Measurements from ENCODE around the gene HHIPL1.

The HHIPL1 gene

DNA sequence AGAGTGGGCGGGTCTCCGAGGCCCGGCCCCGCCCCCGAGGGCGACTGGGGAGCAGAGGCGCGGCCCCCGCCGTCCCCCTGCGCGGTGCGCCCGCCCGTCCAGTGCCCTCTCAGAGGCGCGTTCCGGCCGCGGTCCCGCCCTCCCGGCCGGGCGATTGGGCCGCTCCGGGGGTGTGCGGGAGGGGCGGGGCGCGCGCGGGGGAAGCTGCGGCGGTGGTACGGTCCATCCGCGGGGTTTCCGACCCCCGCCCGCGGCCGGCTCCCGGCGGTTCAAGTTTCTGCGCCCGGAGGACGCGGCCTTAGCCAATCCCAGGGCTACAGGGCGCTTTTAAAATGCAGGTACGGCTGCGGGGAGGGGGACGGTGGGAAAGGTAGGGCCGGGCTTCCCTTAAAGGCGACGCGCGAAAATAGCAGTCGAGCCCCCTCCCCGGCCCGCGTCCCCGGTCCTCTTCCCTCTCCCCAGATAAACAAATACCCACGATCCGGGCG lies 40.6 kb upstream of the HHIPL1 start:
- TF ChIP-seq, protein P1, sequence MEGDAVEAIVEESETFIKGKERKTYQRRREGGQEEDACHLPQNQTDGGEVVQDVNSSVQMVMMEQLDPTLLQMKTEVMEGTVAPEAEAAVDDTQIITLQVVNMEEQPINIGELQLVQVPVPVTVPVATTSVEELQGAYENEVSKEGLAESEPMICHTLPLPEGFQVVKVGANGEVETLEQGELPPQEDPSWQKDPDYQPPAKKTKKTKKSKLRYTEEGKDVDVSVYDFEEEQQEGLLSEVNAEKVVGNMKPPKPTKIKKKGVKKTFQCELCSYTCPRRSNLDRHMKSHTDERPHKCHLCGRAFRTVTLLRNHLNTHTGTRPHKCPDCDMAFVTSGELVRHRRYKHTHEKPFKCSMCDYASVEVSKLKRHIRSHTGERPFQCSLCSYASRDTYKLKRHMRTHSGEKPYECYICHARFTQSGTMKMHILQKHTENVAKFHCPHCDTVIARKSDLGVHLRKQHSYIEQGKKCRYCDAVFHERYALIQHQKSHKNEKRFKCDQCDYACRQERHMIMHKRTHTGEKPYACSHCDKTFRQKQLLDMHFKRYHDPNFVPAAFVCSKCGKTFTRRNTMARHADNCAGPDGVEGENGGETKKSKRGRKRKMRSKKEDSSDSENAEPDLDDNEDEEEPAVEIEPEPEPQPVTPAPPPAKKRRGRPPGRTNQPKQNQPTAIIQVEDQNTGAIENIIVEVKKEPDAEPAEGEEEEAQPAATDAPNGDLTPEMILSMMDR (IDR thresholded peaks at IDR 0.05; ENCODE audit: low read depth, low read length, missing control alignments): no peak
- DNase-seq (ENCODE audit: low read depth): peak; percentile 86
- H3K4me3 ChIP-seq (ENCODE audit: low read depth, low read length): peak overlapping the region; percentile 53
- in situ Hi-C loops (cut with HindIII; ENCODE audit: low sequenced_read_pairs): no loop called here

DNA sequence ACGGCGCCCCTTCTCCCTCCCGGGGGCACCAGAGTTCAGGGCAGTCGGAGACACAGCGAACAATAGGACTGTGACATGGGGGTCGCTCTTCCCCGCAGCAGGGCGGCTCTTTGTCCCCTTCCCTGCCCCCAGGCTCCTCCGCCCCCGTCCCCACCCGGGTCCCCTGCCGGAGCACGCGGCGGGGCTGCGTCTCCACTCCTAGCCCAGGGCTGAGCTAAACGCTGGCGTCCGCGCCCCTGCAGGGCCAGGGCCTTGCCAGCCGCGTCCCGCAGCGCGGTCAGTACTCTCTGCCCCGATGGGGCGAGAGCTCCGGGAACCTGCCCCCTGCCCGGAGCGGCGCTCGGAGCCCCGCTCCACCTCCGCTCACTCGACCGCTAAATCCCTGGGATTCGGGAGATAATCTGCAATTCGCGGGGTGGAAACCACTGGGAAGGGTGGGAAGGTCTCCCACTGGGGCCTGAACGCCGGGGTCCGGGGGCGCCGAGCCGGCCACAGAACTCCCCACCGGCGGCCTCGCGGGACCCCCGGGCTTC lies 40.1 kb upstream of the HHIPL1 start:
- peak overlapping the region; percentile 53 for H3K4me3 ChIP-seq (ENCODE audit: low read depth, low read length)
- no peak for DNase-seq (ENCODE audit: low read depth)
- TF ChIP-seq, protein P1 (IDR thresholded peaks at IDR 0.05; ENCODE audit: low read depth, low read length, missing control alignments): no peak
- in situ Hi-C loops (cut with HindIII; ENCODE audit: low sequenced_read_pairs): no loop called here

DNA sequence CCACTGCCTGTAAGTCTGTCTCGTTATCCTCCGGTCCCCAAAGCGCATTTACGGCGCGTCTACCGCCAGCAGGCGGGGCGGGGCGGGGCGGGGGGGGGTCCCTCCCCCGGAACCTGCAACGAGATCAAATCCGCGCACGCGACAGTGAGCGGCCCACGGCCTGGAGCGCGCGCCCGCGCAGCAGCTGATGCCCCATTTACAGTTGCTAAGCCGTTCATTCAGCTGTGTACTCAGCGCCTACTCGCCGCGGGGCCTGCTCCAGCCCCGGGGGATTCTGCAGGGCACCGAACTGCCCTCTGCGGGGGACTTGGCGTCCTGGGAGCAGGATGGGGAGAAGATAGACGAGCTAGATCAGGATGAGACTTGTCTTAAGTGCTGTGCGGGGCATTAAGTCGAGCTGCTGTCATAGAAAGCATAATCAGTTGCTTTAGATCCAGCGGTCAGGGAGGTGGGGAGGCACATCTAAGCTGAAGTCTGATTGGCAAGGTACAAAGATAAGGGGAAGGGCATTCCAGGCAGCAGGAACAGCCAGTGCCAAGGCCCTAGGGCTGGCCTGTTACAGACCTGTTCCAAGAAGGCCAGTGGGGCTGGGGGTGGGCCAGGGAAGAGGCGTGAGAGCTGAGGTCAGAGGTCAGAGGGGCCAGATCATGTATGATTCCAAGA lies 39.5 kb upstream of the HHIPL1 start:
- DNase-seq (ENCODE audit: low read depth): no peak
- in situ Hi-C loops (cut with HindIII; ENCODE audit: low sequenced_read_pairs): no loop called here
- H3K4me3 ChIP-seq (ENCODE audit: low read depth, low read length): peak overlapping the region; percentile 53
- TF ChIP-seq, protein P1 (IDR thresholded peaks at IDR 0.05; ENCODE audit: low read depth, low read length, missing control alignments): no peak

DNA sequence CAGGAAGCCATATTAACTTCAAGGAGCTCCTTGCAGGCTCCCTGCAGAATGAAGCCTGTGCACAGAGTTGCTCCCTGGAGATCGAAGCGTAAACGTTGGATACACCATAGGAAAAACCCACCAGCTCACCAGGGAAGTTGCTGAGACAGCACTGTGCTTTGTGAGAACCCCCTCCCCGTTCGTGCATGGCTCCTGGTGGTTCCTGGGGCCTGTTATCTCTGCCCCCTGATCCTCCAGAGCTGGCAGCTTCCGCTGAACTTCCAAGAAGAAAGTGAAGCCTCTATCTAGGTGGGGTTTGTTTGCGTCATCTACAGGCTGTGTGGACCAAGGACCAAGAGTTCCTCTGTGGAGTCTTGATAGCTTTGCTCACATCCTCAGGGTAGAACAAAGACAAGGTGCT lies 38.6 kb upstream of the HHIPL1 start:
- in situ Hi-C loops (cut with HindIII; ENCODE audit: low sequenced_read_pairs): no loop called here
- H3K4me3 ChIP-seq (ENCODE audit: low read depth, low read length): no peak overlapping the region

DNA sequence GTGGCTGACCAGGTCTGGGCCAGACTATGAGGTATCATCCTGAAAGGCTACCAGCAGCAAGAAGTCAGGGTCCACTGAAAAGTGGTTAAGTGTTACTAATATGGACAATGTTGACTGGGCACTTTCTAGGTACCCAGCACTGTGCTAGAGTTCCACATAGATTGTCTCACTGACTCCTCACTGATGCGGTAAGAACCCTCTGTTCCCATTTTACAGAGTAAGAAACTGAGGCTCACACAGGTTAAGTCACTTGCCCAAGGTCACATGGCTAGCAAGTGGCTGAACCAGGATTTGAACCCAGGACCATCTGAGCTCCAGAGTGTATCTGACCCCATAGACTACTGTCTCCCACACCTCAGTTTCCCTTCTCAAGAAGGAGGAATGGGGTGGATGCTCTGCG lies 36.3 kb upstream of the HHIPL1 start:
- no peak overlapping the region for H3K4me3 ChIP-seq (ENCODE audit: low read depth, low read length)
- TF ChIP-seq, protein P1 (IDR thresholded peaks at IDR 0.05; ENCODE audit: low read depth, low read length, missing control alignments): no peak
- in situ Hi-C loops (cut with HindIII; ENCODE audit: low sequenced_read_pairs): no loop called here
- DNase-seq (ENCODE audit: low read depth): no peak

More for the DNA sequence above, 38.6 kb upstream of the HHIPL1 start:
- DNase-seq (ENCODE audit: low read depth): no peak
- TF ChIP-seq, protein P1 (IDR thresholded peaks at IDR 0.05; ENCODE audit: low read depth, low read length, missing control alignments): no peak

DNA sequence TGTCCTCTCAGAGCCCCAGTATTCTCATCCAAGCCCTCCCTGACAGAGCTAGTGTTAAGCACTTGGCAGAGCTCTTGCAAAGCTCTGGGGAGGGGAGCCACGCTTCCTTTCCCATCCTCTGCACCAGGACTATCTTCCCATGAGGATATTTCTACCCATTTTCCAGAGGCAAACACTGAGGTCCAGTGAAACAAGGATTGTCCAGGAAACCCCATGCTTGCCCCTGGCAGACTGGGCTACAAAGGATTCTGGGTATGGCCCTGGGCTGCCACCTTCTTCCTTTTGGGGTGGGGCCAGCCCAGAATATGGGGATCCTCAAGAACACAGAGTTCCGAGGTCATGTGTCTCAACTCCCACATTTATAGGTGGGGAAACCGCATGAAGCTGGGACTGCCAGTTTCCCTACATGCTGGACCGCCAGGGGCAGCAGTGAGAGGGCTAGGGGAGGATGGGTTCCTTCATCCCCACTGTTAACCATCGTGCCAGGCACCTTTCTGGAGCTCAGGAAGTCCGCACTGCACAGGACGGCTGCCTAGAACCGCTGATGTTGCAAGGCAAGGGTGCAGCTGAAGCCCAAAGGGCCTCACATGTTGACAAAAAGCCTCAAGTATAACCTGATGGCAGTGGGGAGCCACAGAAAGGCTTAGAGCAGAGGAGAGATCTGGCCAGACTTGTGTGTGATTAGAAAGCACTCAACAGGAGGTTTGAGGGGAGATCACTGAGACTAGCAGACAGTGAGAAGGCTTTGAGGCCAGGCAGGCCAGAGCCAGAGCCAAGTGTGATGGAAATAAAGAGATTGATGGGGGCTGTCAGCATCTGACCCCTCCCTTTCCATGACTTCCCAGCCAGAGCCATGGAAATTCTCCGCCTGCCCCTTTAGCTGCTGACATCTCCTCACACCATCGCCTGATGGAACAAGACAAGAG lies 35.4 kb upstream of the HHIPL1 start:
- H3K4me3 ChIP-seq (ENCODE audit: low read depth, low read length): no peak overlapping the region
- in situ Hi-C loops (cut with HindIII; ENCODE audit: low sequenced_read_pairs): loop anchor here (10.0 kb wide), 1 partner anchor 65 kb away; no protein-coding TSS in a partner anchor
- DNase-seq (ENCODE audit: low read depth): no peak
- TF ChIP-seq, protein P1 (IDR thresholded peaks at IDR 0.05; ENCODE audit: low read depth, low read length, missing control alignments): peak; percentile 91
